H9 (cell line): ENCODE data around the gene RBFOX2. TPM values are rescaled to one million over a fixed set of nuclear protein-coding genes. Genes with fewer than 3 reads are reported as not detected.

ENCODE experiments used
- DNase-seq: peaks from one replicate; pipeline ENCODE4 v3.0.0-alpha.2; 2017
- H2AFZ ChIP-seq: one replicate; pipeline ENCODE4 v1.6.1; 2013; ENCODE audit warnings: mild to moderate bottlenecking, low read length, control low read depth, moderate library complexity
- H2AK5ac ChIP-seq: 2 replicates; pipeline ENCODE4 v1.6.1; 2013; ENCODE audit warnings: low read length, control low read depth, mixed read lengths; ENCODE audit not compliant: insufficient read length
- H2BK120ac ChIP-seq: one replicate; pipeline ENCODE4 v1.6.1; 2013; ENCODE audit warnings: low read depth, mild to moderate bottlenecking, low read length, control low read depth, inconsistent platforms; ENCODE audit not compliant: poor library complexity, severe bottlenecking
- H2BK12ac ChIP-seq: 2 replicates; pipeline ENCODE4 v1.6.1; 2013; ENCODE audit warnings: low read length, control low read depth, mixed read lengths, low read depth; ENCODE audit not compliant: insufficient read length
- H2BK15ac ChIP-seq: 2 replicates; pipeline ENCODE4 v1.6.1; 2013; ENCODE audit warnings: low read depth, low read length, control low read depth
- H2BK20ac ChIP-seq: one replicate; pipeline ENCODE4 v1.6.1; 2013; ENCODE audit warnings: low read depth, mild to moderate bottlenecking, low read length, control low read depth, inconsistent platforms; ENCODE audit not compliant: poor library complexity, severe bottlenecking
- H2BK5ac ChIP-seq: 2 replicates; pipeline ENCODE4 v1.6.1; 2013; ENCODE audit warnings: low read length, control low read depth, mixed read lengths; ENCODE audit not compliant: insufficient read length
- H3K14ac ChIP-seq: 2 replicates; pipeline ENCODE4 v1.6.1; 2013; ENCODE audit warnings: low read length, control low read depth; ENCODE audit not compliant: insufficient read depth
- H3K18ac ChIP-seq: 2 replicates; pipeline ENCODE4 v1.6.1; 2013; ENCODE audit warnings: low read depth, mild to moderate bottlenecking, mixed read lengths, low read length, control low read depth; ENCODE audit not compliant: insufficient read length
- H3K23ac ChIP-seq: 2 replicates; pipeline ENCODE4 v1.6.1; 2013; ENCODE audit warnings: low read length, control low read depth, mixed read lengths, low read depth; ENCODE audit not compliant: insufficient read length
- H3K23me2 ChIP-seq: 2 replicates; pipeline ENCODE4 v1.6.1; 2013; ENCODE audit warnings: low read depth, mild to moderate bottlenecking, mixed read lengths, low read length, control low read depth; ENCODE audit not compliant: insufficient read length, poor library complexity, severe bottlenecking
- H3K27ac ChIP-seq: 2 replicates; pipeline ENCODE4 v1.5.1; 2013; ENCODE audit warnings: low read length, control low read depth, mixed read lengths, low read depth; ENCODE audit not compliant: insufficient read length
- H3K27me3 ChIP-seq: 2 replicates; pipeline ENCODE4 v1.6.1; 2013; ENCODE audit warnings: low read length, control low read depth, inconsistent platforms; ENCODE audit not compliant: insufficient read depth
- H3K4ac ChIP-seq: 2 replicates; pipeline ENCODE4 v1.6.1; 2013; ENCODE audit warnings: low read depth, mild to moderate bottlenecking, control low read depth, inconsistent platforms, low read length, moderate library complexity
- H3K4me1 ChIP-seq: 2 replicates; pipeline ENCODE4 v1.6.1; 2013; ENCODE audit warnings: low read length, control low read depth, inconsistent platforms; ENCODE audit not compliant: insufficient read depth
- H3K4me2 ChIP-seq: 2 replicates; pipeline ENCODE4 v1.6.1; 2013; ENCODE audit warnings: low read length, control low read depth, mixed read lengths; ENCODE audit not compliant: insufficient read length, insufficient read depth
- H3K56ac ChIP-seq: 2 replicates; pipeline ENCODE4 v1.6.1; 2013; ENCODE audit warnings: low read depth, mild to moderate bottlenecking, mixed read lengths, low read length, control low read depth; ENCODE audit not compliant: insufficient read length
- H3K79me1 ChIP-seq: 2 replicates; pipeline ENCODE4 v1.6.1; 2013; ENCODE audit warnings: low read depth, mild to moderate bottlenecking, moderate library complexity, low read length, control low read depth, inconsistent platforms; ENCODE audit not compliant: insufficient read depth, poor library complexity, severe bottlenecking
- H3K79me2 ChIP-seq: 2 replicates; pipeline ENCODE4 v1.6.1; 2013; ENCODE audit warnings: low read length, control low read depth, inconsistent platforms; ENCODE audit not compliant: insufficient read depth
- H3K9ac ChIP-seq: 2 replicates; pipeline ENCODE4 v1.6.1; 2013; ENCODE audit warnings: low read length, control low read depth, mixed read lengths; ENCODE audit not compliant: insufficient read length; ENCODE audit errors: extremely low read depth
- H3K9me3 ChIP-seq: one replicate; pipeline ENCODE4 v1.6.1; 2013; ENCODE audit warnings: low read depth, low read length, inconsistent platforms; ENCODE audit not compliant: control insufficient read depth
- H3T11ph ChIP-seq: one replicate; pipeline ENCODE4 v1.6.1; 2013; ENCODE audit warnings: mild to moderate bottlenecking, low read length, control low read depth, inconsistent platforms
- H4K20me1 ChIP-seq: one replicate; pipeline ENCODE4 v1.6.1; 2013; ENCODE audit not compliant: control insufficient read depth, insufficient read length, insufficient read depth
- H4K5ac ChIP-seq: 2 replicates; pipeline ENCODE4 v1.6.1; 2013; ENCODE audit warnings: low read depth, mild to moderate bottlenecking, mixed read lengths, low read length, control low read depth; ENCODE audit not compliant: insufficient read length
- H4K8ac ChIP-seq: replicated peaks from 2 replicates; pipeline ENCODE4 v1.6.1; 2013; ENCODE audit warnings: low read length, control low read depth, mixed read lengths, low read depth; ENCODE audit not compliant: insufficient read length
- H4K91ac ChIP-seq: 2 replicates; pipeline ENCODE4 v1.6.1; 2013; ENCODE audit warnings: low read depth, mild to moderate bottlenecking, moderate library complexity, mixed read lengths, low read length, control low read depth; ENCODE audit not compliant: insufficient read length
- H3K27ac Mint-ChIP-seq, 3 experiments: 2 replicates in 2 of 3; 3 replicates in 1 of 3; pipeline ENCODE4 v1.8.0; 2020 to 2021; ENCODE audit warnings: mixed read lengths in 3 of 3, mild to moderate bottlenecking in 1 of 3, moderate library complexity in 1 of 3
- H3K27me3 Mint-ChIP-seq: 2 replicates; pipeline ENCODE4 v1.8.0; 2021; ENCODE audit warnings: low read depth, mild to moderate bottlenecking, moderate library complexity, mixed read lengths
- H3K36me3 Mint-ChIP-seq, 3 experiments: 2 replicates in 2 of 3; 3 replicates in 1 of 3; pipeline ENCODE4 v1.8.0; 2020 to 2021; ENCODE audit warnings: low read depth in 3 of 3, mixed read lengths in 3 of 3; ENCODE audit not compliant: insufficient read depth in 1 of 3
- H3K4me1 Mint-ChIP-seq, 2 experiments: 2 replicates each; pipeline ENCODE4 v1.8.0; 2020; ENCODE audit warnings: mixed read lengths in 2 of 2
- H3K4me3 Mint-ChIP-seq, 2 experiments: 2 replicates in 1 of 2; 3 replicates in 1 of 2; pipeline ENCODE4 v1.8.0; 2020 to 2021; ENCODE audit warnings: mild to moderate bottlenecking in 2 of 2, mixed read lengths in 2 of 2, moderate library complexity in 1 of 2
- H3K9me3 Mint-ChIP-seq, 2 experiments: 2 replicates in 1 of 2; 3 replicates in 1 of 2; pipeline ENCODE4 v1.8.0; 2020; ENCODE audit warnings: mild to moderate bottlenecking in 2 of 2, mixed read lengths in 2 of 2, moderate library complexity in 1 of 2
- CTCF ChIP-seq: fragments of 200-600 bp; sonication (generic); conservative IDR thresholded peaks from 3 replicates; pipeline ENCODE4 v1.8.0; 2021; ENCODE audit warnings: antibody characterized with exemption, mild to moderate bottlenecking
- WGBS: extraction: QIAGEN DNeasy Blood & Tissue Kit; methylation state at CpG from one replicate; pipeline ENCODE4 v1.1.7; 2013; ENCODE audit warnings: missing lambda C conversion rate, low lambda C conversion rate, mixed read lengths; ENCODE audit not compliant: insufficient read length; ENCODE audit errors: extremely low coverage; 5-methylcytosine and 5-hydroxymethylcytosine counted together
- total RNA-seq: library from RNA; stranded (reverse); gene quantifications from 2 replicates; pipeline ENCODE4 v1.2.1, GENCODE V29; 2021

RBFOX2 gene
- total RNA-seq, 1 experiment from 2014 or later: 84.7 TPM

GRCh38 chr22:35732116-35732515, 296.5 kb downstream of the RBFOX2 start:
- WGBS: no CpG with 5 or more reads among the region's 9 CpGs

More at GRCh38 chr22:35732116-35732515, 296.5 kb downstream of the RBFOX2 start:
- Histone ChIP-seq H2BK5ac (no peak overlapping the region), H3K27me3 (no peaks in the 10 kb centered on the region), H3K79me2 (no peaks in the 10 kb centered on the region), H2BK12ac (no peak overlapping the region), H3K56ac (no peak overlapping the region), H2BK120ac (no peak overlapping the region), H3K27ac (no peak overlapping the region), H4K20me1 (no peaks in the 10 kb centered on the region), H4K91ac (no peak overlapping the region), H2BK20ac (no peak overlapping the region), H3K4me1 (no peaks in the 10 kb centered on the region), H2AK5ac (no peak overlapping the region), H3T11ph (no peak overlapping the region), H2AFZ (no peak overlapping the region), H3K4ac (no peak overlapping the region), H3K4me2 (no peak overlapping the region), H4K5ac (no peak overlapping the region), H4K8ac (no peak overlapping the region), H3K9me3 (no peaks in the 10 kb centered on the region), H3K9ac (no peak overlapping the region), H3K14ac (no peak overlapping the region), H3K79me1 (no peaks in the 10 kb centered on the region), H3K23me2 (no peaks in the 10 kb centered on the region), H3K23ac (no peak overlapping the region), H3K18ac (no peak overlapping the region), H2BK15ac (no peak overlapping the region)
- peaks cover 5 to 14% (median 5%) of the 10 kb centered on the region in 3 experiments; a peak in 6 of 7 replicates for H3K36me3 Mint-ChIP-seq
- peak overlapping the region in 1 of 3 experiments; percentile 7; a peak in 1 of 7 replicates for H3K27ac Mint-ChIP-seq
- no peak for TF ChIP-seq CTCF
- H3K4me3 Mint-ChIP-seq: no peak overlapping the region
- DNase-seq: no peak
- no peaks in the 10 kb centered on the region; a peak in 1 of 5 replicates for H3K9me3 Mint-ChIP-seq
- H3K27me3 Mint-ChIP-seq: peaks cover 7% of the 10 kb centered on the region
- H3K4me1 Mint-ChIP-seq: peaks cover 6 to 13% of the 10 kb centered on the region in 2 experiments; a peak in 2 of 4 replicates
